Chondrocyte (in vitro differentiated cells): ENCODE measurements around the gene ADIPOR2. TPM values are rescaled to one million over a fixed set of nuclear protein-coding genes. Genes with fewer than 3 reads are reported as not detected.
"Not testable (repeated sequence)": the region's sequence is repeated elsewhere in the genome, so short reads cannot be mapped to it uniquely, and the experiment has no call there.

Experiments used
- DNase-seq: peaks from one replicate; pipeline ENCODE4 v3.0.0; 2021; ENCODE audit warnings: mixed read lengths, low spot score
- H3K27ac Mint-ChIP-seq: one replicate; pipeline ENCODE4 v1.8.0; 2021; ENCODE audit warnings: mild to moderate bottlenecking, moderate library complexity, mixed read lengths; ENCODE audit not compliant: unreplicated experiment
- H3K27me3 Mint-ChIP-seq: 2 replicates; pipeline ENCODE4 v1.8.0; 2021; ENCODE audit warnings: low read depth, mixed read lengths
- H3K36me3 Mint-ChIP-seq: 2 replicates; pipeline ENCODE4 v1.8.0; 2021; ENCODE audit warnings: low read depth, mixed read lengths
- H3K4me1 Mint-ChIP-seq: 2 replicates; pipeline ENCODE4 v1.8.0; 2021; ENCODE audit warnings: low read depth, mild to moderate bottlenecking, mixed read lengths
- H3K4me3 Mint-ChIP-seq: one replicate; pipeline ENCODE4 v1.8.0; 2021; ENCODE audit warnings: mild to moderate bottlenecking, moderate library complexity, mixed read lengths; ENCODE audit not compliant: unreplicated experiment
- H3K9me3 Mint-ChIP-seq: 2 replicates; pipeline ENCODE4 v1.8.0; 2021; ENCODE audit warnings: low read depth, mixed read lengths
- CTCF ChIP-seq: fragments of 200-600 bp; sonication (generic); IDR thresholded peaks from 2 replicates; pipeline ENCODE4 v1.5.0; 2021; ENCODE audit warnings: antibody characterized with exemption, mild to moderate bottlenecking, moderate library complexity
- total RNA-seq: library from RNA; stranded (reverse); gene quantifications from 3 replicates; pipeline ENCODE4 v1.2.1, GENCODE V29; 2021

The ADIPOR2 gene
- total RNA-seq, 1 donor from 2014 or later = 35.6 TPM

DNA sequence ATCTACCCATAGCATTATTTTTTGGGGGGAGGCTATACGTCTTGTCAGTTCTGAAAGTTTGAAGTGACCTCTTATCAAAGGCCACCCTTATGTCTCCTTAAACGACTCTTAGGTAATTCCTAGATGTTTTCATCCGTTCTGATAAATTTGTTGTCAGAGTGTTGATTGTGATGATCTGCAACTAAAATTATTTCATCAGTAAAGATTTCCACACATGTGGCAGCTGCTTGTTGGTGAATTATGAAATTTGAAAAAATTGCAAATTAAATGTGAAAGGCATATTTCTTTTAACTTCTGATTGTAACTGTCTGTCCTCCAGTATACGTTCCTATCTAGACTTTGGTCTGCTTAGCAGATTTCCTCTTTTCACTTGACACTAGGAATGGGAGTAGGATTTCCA, 1.4 kb downstream of the ADIPOR2 start:
- Mint-ChIP-seq H3K9me3 (no peaks in the 10 kb centered on the region), H3K27me3 (no peaks in the 10 kb centered on the region), H3K4me1 (peaks cover 46% of the 10 kb centered on the region), H3K4me3 (peak overlapping the region; percentile 95), H3K36me3 (no peaks in the 10 kb centered on the region), H3K27ac (peak overlapping the region; percentile 92)
- DNase-seq = no peak
- no peak for TF ChIP-seq CTCF

GRCh38 chr12:1692895-1693610, 2.2 kb downstream of the ADIPOR2 start:
- H3K27ac Mint-ChIP-seq = no peak overlapping the region
- H3K4me3 Mint-ChIP-seq = no peak overlapping the region
- TF ChIP-seq CTCF = no peak
- peaks cover 48% of the 10 kb centered on the region for H3K4me1 Mint-ChIP-seq
- H3K27me3 Mint-ChIP-seq = no peaks in the 10 kb centered on the region
- H3K36me3 Mint-ChIP-seq = no peaks in the 10 kb centered on the region
- no peaks in the 10 kb centered on the region for H3K9me3 Mint-ChIP-seq
- no peak for DNase-seq

GRCh38 chr12:1695097-1695496, 4.2 kb downstream of the ADIPOR2 start:
- not testable (repeated sequence) for H3K36me3 Mint-ChIP-seq, H3K27me3 Mint-ChIP-seq, DNase-seq, H3K27ac Mint-ChIP-seq, H3K9me3 Mint-ChIP-seq, H3K4me3 Mint-ChIP-seq
- peaks cover 48% of the 10 kb centered on the region for H3K4me1 Mint-ChIP-seq

DNA sequence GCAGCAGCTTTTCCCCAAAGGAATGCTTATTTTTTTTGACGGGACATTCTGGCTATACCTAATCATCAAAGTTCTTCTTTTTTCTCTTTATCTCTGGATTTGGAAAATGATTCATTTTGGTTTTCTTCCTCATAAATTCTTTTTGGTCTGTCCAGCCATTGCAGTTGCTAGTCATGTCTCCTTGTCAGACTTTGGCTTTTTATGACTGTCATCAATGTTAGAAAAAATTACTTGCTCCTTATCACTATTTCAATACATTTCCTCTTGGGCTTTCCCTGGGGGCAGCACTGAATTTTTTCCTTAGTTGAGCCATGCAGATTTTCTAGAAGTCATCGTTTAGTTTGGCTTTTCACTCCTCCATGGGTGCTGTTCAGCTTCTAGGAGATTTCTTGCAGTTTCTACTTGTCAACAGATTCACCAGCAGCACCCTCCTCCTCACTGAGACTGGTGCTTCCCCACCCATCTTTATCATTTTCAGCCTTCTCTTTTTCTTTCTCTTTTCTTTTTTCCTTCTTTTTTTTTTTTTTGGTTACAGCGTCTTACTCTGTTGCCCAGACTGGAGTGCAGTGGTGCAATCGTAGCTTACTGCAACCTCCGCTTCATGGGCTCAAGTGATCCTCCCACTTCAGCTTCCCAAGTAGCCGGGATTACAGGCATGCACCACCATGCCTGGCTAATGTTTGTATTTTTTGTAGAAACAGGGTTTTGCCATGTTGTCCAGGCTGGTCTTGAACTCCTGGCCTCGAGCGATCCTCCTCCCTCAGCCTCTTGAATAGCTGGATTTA, 5.2 kb downstream of the ADIPOR2 start:
- Mint-ChIP-seq H3K27ac (no peak overlapping the region), H3K27me3 (no peaks in the 10 kb centered on the region), H3K4me3 (no peak overlapping the region), H3K4me1 (peaks cover 42% of the 10 kb centered on the region), H3K9me3 (no peaks in the 10 kb centered on the region), H3K36me3 (no peaks in the 10 kb centered on the region)
- DNase-seq = no peak
- TF ChIP-seq CTCF = no peak

- no peak for DNase-seq
- Mint-ChIP-seq H3K9me3 (no peaks in the 10 kb centered on the region), H3K36me3 (no peaks in the 10 kb centered on the region), H3K4me1 (peaks cover 38% of the 10 kb centered on the region), H3K4me3 (no peak overlapping the region), H3K27me3 (no peaks in the 10 kb centered on the region), H3K27ac (no peak overlapping the region)
- no peak for TF ChIP-seq CTCF
Measured at GRCh38 chr12:1696800-1697199, 5.9 kb downstream of the ADIPOR2 start.
